ENCODE measurements around the gene ZPLD1. TPM values are rescaled to one million over a fixed set of nuclear protein-coding genes. Genes with fewer than 3 reads are reported as not detected.

The ZPLD1 gene
- total and polyA plus RNA-seq, 10 of the 15 experiments (the other 5 are each of a cell fraction or from before 2014, with no cell fraction given): not detected

DNA sequence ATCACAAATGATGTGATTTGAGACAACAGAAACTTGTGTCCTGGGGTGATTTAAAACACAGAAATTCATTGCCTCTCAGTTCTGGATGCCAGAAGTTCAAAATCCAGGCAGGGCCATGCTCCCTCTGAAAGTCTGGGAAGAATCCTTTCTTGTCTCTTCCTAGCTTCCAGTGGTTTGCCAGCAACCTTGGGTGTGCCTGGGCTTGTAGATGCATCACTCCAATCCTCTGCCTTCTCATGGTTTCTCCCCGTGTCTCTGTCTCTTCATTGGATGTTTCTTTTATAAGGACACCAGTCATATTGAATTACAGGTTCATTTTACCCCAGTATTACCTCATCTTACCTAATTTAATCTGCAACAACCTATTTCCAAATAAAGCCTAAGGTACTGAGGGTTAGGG, 16.7 kb downstream of the ZPLD1 start:
- no peak for FAIRE-seq
- Histone ChIP-seq H3K4me1 (ENCODE audit: control insufficient read depth, insufficient read depth, low read length) (no peaks in the 10 kb centered on the region), H3K27me3 (replicated peaks in 1 of 2; ENCODE audit: control insufficient read depth in 2 of 2, insufficient read depth in 2 of 2, low read length in 1 of 2) (no peaks in the 10 kb centered on the region), H3K79me2 (ENCODE audit: control insufficient read depth, insufficient read depth, low read length) (no peaks in the 10 kb centered on the region), H3K9ac (ENCODE audit: control insufficient read depth, insufficient read depth, low read length) (no peak overlapping the region), H3K36me3 (ENCODE audit: control insufficient read depth in 2 of 2, insufficient read depth in 2 of 2, low read length in 1 of 2) (no peaks in the 10 kb centered on the region), H3K9me3 (replicated peaks; ENCODE audit: control insufficient read depth, insufficient read depth, low read length) (no peaks in the 10 kb centered on the region), H4K20me1 (ENCODE audit: control insufficient read depth, insufficient read depth) (no peaks in the 10 kb centered on the region), H3K27ac (ENCODE audit: control insufficient read depth, insufficient read depth) (no peak overlapping the region), H2AFZ (ENCODE audit: control insufficient read depth, low read depth, low read length) (no peak overlapping the region), H3K4me3 (no peak overlapping the region), H3K4me2 (ENCODE audit: control insufficient read depth, insufficient read depth) (no peak overlapping the region)
- ChIA-PET RAD21 (ENCODE audit: unreplicated experiment) (no interaction called here), POLR2A (no interaction called here), CTCF (no interaction called here), SMC1A (ENCODE audit: uncharacterized antibody, unreplicated experiment) (no interaction called here)
- intact Hi-C loops (cut with micrococcal nuclease; ENCODE audit: unreplicated experiment): no loop called here
- DNase-seq (ENCODE audit: low read depth, low spot score): no peak
- no TSS peak for BruUV-seq (replicated peaks)
- in situ Hi-C loops (cut with MboI): no loop called here
- WGBS (ENCODE audit: insufficient coverage, insufficient replicate concordance, low lambda C conversion rate, missing lambda C conversion rate): 0% methylated on average over 1 of the region's 1 CpG
- ATAC-seq: no peak
- no peak for TF ChIP-seq EGR1 (IDR thresholded peaks at IDR 0.05; ENCODE audit: borderline replicate concordance in 1 of 2, low read depth in 2 of 2, low read length in 2 of 2)
- TF ChIP-seq, protein P1, sequence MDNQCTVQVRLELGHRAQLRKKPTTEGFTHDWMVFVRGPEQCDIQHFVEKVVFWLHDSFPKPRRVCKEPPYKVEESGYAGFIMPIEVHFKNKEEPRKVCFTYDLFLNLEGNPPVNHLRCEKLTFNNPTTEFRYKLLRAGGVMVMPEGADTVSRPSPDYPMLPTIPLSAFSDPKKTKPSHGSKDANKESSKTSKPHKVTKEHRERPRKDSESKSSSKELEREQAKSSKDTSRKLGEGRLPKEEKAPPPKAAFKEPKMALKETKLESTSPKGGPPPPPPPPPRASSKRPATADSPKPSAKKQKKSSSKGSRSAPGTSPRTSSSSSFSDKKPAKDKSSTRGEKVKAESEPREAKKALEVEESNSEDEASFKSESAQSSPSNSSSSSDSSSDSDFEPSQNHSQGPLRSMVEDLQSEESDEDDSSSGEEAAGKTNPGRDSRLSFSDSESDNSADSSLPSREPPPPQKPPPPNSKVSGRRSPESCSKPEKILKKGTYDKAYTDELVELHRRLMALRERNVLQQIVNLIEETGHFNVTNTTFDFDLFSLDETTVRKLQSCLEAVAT (IDR thresholded peaks at IDR 0.05): no peak
- TF ChIP-seq, protein P2, sequence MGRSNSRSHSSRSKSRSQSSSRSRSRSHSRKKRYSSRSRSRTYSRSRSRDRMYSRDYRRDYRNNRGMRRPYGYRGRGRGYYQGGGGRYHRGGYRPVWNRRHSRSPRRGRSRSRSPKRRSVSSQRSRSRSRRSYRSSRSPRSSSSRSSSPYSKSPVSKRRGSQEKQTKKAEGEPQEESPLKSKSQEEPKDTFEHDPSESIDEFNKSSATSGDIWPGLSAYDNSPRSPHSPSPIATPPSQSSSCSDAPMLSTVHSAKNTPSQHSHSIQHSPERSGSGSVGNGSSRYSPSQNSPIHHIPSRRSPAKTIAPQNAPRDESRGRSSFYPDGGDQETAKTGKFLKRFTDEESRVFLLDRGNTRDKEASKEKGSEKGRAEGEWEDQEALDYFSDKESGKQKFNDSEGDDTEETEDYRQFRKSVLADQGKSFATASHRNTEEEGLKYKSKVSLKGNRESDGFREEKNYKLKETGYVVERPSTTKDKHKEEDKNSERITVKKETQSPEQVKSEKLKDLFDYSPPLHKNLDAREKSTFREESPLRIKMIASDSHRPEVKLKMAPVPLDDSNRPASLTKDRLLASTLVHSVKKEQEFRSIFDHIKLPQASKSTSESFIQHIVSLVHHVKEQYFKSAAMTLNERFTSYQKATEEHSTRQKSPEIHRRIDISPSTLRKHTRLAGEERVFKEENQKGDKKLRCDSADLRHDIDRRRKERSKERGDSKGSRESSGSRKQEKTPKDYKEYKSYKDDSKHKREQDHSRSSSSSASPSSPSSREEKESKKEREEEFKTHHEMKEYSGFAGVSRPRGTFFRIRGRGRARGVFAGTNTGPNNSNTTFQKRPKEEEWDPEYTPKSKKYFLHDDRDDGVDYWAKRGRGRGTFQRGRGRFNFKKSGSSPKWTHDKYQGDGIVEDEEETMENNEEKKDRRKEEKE (IDR thresholded peaks at IDR 0.05): no peak
- no peak for TF ChIP-seq WRNIP1 (IDR thresholded peaks at IDR 0.05; ENCODE audit: borderline replicate concordance, low read depth, low read length)
- TF ChIP-seq, protein P3, sequence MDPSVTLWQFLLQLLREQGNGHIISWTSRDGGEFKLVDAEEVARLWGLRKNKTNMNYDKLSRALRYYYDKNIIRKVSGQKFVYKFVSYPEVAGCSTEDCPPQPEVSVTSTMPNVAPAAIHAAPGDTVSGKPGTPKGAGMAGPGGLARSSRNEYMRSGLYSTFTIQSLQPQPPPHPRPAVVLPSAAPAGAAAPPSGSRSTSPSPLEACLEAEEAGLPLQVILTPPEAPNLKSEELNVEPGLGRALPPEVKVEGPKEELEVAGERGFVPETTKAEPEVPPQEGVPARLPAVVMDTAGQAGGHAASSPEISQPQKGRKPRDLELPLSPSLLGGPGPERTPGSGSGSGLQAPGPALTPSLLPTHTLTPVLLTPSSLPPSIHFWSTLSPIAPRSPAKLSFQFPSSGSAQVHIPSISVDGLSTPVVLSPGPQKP (IDR thresholded peaks at IDR 0.05; ENCODE audit: low read depth, low read length): no peak
- TF ChIP-seq TBL1XR1 (IDR thresholded peaks at IDR 0.05; ENCODE audit: low read depth, low read length): no peak
- no peak for TF ChIP-seq NR2F1 (conservative IDR thresholded peaks at IDR 0.05)
- TF ChIP-seq, protein P4, sequence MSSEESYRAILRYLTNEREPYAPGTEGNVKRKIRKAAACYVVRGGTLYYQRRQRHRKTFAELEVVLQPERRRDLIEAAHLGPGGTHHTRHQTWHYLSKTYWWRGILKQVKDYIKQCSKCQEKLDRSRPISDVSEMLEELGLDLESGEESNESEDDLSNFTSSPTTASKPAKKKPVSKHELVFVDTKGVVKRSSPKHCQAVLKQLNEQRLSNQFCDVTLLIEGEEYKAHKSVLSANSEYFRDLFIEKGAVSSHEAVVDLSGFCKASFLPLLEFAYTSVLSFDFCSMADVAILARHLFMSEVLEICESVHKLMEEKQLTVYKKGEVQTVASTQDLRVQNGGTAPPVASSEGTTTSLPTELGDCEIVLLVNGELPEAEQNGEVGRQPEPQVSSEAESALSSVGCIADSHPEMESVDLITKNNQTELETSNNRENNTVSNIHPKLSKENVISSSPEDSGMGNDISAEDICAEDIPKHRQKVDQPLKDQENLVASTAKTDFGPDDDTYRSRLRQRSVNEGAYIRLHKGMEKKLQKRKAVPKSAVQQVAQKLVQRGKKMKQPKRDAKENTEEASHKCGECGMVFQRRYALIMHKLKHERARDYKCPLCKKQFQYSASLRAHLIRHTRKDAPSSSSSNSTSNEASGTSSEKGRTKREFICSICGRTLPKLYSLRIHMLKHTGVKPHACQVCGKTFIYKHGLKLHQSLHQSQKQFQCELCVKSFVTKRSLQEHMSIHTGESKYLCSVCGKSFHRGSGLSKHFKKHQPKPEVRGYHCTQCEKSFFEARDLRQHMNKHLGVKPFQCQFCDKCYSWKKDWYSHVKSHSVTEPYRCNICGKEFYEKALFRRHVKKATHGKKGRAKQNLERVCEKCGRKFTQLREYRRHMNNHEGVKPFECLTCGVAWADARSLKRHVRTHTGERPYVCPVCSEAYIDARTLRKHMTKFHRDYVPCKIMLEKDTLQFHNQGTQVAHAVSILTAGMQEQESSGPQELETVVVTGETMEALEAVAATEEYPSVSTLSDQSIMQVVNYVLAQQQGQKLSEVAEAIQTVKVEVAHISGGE (CRISPR knock-in tag; IDR thresholded peaks at IDR 0.05): no peak
- no peak for TF ChIP-seq BMI1 (IDR thresholded peaks at IDR 0.05; ENCODE audit: borderline replicate concordance)
- no peak for TF ChIP-seq PAX5 (IDR thresholded peaks at IDR 0.05; ENCODE audit: borderline replicate concordance, low read depth, low read length)
- TF ChIP-seq, protein P5, sequence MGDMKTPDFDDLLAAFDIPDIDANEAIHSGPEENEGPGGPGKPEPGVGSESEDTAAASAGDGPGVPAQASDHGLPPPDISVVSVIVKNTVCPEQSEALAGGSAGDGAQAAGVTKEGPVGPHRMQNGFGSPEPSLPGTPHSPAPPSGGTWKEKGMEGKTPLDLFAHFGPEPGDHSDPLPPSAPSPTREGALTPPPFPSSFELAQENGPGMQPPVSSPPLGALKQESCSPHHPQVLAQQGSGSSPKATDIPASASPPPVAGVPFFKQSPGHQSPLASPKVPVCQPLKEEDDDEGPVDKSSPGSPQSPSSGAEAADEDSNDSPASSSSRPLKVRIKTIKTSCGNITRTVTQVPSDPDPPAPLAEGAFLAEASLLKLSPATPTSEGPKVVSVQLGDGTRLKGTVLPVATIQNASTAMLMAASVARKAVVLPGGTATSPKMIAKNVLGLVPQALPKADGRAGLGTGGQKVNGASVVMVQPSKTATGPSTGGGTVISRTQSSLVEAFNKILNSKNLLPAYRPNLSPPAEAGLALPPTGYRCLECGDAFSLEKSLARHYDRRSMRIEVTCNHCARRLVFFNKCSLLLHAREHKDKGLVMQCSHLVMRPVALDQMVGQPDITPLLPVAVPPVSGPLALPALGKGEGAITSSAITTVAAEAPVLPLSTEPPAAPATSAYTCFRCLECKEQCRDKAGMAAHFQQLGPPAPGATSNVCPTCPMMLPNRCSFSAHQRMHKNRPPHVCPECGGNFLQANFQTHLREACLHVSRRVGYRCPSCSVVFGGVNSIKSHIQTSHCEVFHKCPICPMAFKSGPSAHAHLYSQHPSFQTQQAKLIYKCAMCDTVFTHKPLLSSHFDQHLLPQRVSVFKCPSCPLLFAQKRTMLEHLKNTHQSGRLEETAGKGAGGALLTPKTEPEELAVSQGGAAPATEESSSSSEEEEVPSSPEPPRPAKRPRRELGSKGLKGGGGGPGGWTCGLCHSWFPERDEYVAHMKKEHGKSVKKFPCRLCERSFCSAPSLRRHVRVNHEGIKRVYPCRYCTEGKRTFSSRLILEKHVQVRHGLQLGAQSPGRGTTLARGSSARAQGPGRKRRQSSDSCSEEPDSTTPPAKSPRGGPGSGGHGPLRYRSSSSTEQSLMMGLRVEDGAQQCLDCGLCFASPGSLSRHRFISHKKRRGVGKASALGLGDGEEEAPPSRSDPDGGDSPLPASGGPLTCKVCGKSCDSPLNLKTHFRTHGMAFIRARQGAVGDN (IDR thresholded peaks at IDR 0.05): no peak
